Endothelial cell (in vitro differentiated cells): ENCODE measurements around the gene UNC13C. TPM values are rescaled to one million over a fixed set of nuclear protein-coding genes. Genes with fewer than 3 reads are reported as not detected.

Experiments used
- DNase-seq: peaks from one replicate; pipeline ENCODE4 v3.0.0; 2021; ENCODE audit warnings: low spot score
- H3K27ac Mint-ChIP-seq: one replicate; pipeline ENCODE4 v1.8.0; 2021; ENCODE audit warnings: mixed read lengths, inconsistent platforms; ENCODE audit not compliant: unreplicated experiment
- H3K27me3 Mint-ChIP-seq: one replicate; pipeline ENCODE4 v1.8.0; 2021; ENCODE audit warnings: mild to moderate bottlenecking, moderate library complexity, mixed read lengths, inconsistent platforms; ENCODE audit not compliant: unreplicated experiment
- H3K36me3 Mint-ChIP-seq: one replicate; pipeline ENCODE4 v1.8.0; 2021; ENCODE audit warnings: mild to moderate bottlenecking, low read depth, mixed read lengths, inconsistent platforms; ENCODE audit not compliant: unreplicated experiment
- H3K4me1 Mint-ChIP-seq: one replicate; pipeline ENCODE4 v1.8.0; 2021; ENCODE audit warnings: mild to moderate bottlenecking, mixed read lengths, inconsistent platforms; ENCODE audit not compliant: unreplicated experiment
- H3K4me3 Mint-ChIP-seq: one replicate; pipeline ENCODE4 v1.8.0; 2021; ENCODE audit warnings: mild to moderate bottlenecking, mixed read lengths, inconsistent platforms; ENCODE audit not compliant: unreplicated experiment
- H3K9me3 Mint-ChIP-seq: one replicate; pipeline ENCODE4 v1.8.0; 2021; ENCODE audit warnings: mixed read lengths, inconsistent platforms; ENCODE audit not compliant: unreplicated experiment
- total RNA-seq: library from RNA; stranded (reverse); fragmentation: NEBNext Ultra II Directional; extraction: Animal tissue kit (Norgen Biotek cat#: 25700); gene quantifications from one replicate; pipeline ENCODE4 v1.2.1, GENCODE V29; 2021; ENCODE audit not compliant: unreplicated experiment
- TF ChIP-seq, protein P1 (sequence below): fragments of 200-600 bp; sonication (generic); IDR thresholded peaks from one replicate; pipeline ENCODE4 v1.5.0; 2021; ENCODE audit warnings: antibody characterized with exemption; ENCODE audit not compliant: unreplicated experiment

UNC13C gene
- total RNA-seq, 1 donor from 2014 or later = 0.08 TPM

DNA sequence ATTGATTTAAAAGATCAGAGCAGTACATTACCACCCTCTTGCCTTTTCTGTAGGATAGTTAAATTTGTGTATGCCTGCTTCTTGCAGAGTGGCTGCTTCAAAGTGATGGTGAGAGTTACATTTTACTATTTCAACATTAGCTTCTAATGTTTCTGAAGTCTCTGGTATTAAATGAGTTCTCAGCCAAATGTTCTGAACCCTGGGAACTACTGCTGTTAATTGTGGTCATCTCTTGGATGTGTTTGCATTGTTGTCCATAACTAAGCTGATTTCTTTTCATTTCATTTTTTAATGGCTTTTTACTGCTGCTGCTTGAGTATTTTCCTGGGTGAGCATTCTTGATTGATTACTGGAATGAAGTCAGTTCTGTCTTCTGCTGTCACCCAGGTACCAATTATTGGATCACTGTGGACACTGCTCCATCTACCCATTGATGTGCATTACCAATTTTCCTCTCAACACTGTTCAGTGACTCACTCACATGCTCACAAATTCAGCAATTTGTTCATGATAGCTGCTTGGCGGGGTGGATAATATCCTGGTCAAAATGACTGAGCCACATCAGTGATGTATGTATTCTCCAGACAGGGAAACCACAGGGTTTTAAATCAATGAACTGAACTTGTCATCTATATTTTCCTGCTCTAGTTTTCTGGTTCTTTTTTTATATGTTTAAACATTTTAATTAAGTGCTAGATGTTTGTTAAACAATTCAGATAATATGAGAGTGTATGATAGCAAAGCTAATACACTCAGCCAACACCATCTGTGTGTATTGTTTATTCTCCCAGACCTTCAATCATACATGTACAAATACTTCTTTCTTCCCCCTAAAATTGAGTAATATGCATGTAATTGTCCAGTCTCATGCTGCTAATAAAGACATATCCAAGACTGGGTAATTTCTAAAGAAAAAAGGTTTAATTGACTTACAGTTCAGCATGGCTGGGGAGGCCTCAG lies 630.9 kb downstream of the UNC13C start:
- TF ChIP-seq, protein P1, sequence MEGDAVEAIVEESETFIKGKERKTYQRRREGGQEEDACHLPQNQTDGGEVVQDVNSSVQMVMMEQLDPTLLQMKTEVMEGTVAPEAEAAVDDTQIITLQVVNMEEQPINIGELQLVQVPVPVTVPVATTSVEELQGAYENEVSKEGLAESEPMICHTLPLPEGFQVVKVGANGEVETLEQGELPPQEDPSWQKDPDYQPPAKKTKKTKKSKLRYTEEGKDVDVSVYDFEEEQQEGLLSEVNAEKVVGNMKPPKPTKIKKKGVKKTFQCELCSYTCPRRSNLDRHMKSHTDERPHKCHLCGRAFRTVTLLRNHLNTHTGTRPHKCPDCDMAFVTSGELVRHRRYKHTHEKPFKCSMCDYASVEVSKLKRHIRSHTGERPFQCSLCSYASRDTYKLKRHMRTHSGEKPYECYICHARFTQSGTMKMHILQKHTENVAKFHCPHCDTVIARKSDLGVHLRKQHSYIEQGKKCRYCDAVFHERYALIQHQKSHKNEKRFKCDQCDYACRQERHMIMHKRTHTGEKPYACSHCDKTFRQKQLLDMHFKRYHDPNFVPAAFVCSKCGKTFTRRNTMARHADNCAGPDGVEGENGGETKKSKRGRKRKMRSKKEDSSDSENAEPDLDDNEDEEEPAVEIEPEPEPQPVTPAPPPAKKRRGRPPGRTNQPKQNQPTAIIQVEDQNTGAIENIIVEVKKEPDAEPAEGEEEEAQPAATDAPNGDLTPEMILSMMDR = no peak
- H3K4me3 Mint-ChIP-seq = no peak overlapping the region
- no peak for DNase-seq
- no peaks in the 10 kb centered on the region for H3K4me1 Mint-ChIP-seq
- H3K9me3 Mint-ChIP-seq = peaks cover 16% of the 10 kb centered on the region
- no peak overlapping the region for H3K27ac Mint-ChIP-seq
- H3K36me3 Mint-ChIP-seq = no peaks in the 10 kb centered on the region
- no peaks in the 10 kb centered on the region for H3K27me3 Mint-ChIP-seq

DNA sequence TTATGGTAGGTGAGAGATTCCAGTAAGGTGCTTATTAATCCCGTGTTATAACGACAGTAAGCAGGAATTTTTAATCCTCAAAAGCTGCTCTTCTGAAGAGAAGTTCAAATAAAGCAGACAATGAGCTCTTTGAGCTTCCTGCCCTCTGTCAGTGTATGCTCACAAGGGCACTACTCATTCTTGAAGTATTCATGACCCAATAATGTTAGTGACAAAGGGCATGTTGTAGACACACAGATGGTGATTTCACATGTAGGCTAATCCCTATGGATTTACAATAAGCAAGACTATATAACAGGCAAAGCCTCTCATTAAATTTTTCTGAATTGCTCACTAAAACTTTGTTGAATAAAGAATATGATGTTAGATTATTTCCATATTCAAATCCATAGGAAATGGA lies 639.9 kb downstream of the UNC13C start:
- Mint-ChIP-seq H3K27ac (no peak overlapping the region), H3K36me3 (no peaks in the 10 kb centered on the region), H3K4me1 (no peaks in the 10 kb centered on the region), H3K4me3 (no peak overlapping the region), H3K27me3 (no peaks in the 10 kb centered on the region), H3K9me3 (no peaks in the 10 kb centered on the region)
- DNase-seq = no peak
- TF ChIP-seq, protein P1 = no peak

DNA sequence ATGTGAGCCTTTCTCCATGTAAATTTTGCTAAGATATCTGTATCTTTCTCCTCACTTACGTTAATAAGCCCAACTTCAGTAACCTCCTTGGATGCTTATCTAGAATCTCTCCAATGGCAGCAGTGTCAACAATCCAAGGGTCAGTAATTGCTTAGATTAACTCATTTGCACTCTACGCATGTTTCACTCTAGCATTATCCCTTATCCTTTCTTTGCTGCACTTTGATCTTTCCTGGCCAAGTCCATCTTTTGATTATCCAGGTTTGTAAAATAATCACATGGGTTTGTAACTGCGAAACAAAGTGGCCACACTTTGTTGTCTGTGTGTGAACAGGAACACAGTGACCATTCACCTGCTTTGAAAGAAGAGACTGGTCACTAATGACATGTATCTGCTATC lies 640.9 kb downstream of the UNC13C start:
- TF ChIP-seq, protein P1 = no peak
- Mint-ChIP-seq H3K9me3 (no peaks in the 10 kb centered on the region), H3K27ac (no peak overlapping the region), H3K36me3 (no peaks in the 10 kb centered on the region), H3K4me3 (no peak overlapping the region), H3K4me1 (no peaks in the 10 kb centered on the region), H3K27me3 (no peaks in the 10 kb centered on the region)
- DNase-seq = no peak

DNA sequence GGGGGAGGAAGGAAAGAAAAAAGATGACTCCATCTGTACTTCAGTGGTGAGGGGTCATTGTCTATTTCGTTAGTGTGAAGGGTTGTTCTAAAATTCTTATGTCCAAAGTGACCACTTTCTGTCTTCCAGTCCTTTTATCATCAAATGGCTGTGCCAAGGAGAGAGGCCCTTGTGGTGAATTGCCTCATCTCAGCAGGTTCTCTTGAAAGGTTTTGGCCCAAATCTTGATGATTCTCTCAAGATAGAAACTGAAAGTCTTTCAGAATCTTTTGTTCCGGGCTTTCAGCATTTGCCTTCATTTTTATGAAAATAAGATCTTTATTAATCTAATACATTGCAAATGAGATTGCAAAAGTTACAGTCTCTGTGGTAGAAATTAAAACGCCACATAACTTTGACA lies 642.7 kb downstream of the UNC13C start:
- H3K9me3 Mint-ChIP-seq = no peaks in the 10 kb centered on the region
- H3K4me3 Mint-ChIP-seq = no peak overlapping the region
- H3K27ac Mint-ChIP-seq = no peak overlapping the region
- no peak for DNase-seq
- TF ChIP-seq, protein P1 = no peak
- no peaks in the 10 kb centered on the region for H3K36me3 Mint-ChIP-seq
- H3K27me3 Mint-ChIP-seq = no peaks in the 10 kb centered on the region
- H3K4me1 Mint-ChIP-seq = no peaks in the 10 kb centered on the region

DNA sequence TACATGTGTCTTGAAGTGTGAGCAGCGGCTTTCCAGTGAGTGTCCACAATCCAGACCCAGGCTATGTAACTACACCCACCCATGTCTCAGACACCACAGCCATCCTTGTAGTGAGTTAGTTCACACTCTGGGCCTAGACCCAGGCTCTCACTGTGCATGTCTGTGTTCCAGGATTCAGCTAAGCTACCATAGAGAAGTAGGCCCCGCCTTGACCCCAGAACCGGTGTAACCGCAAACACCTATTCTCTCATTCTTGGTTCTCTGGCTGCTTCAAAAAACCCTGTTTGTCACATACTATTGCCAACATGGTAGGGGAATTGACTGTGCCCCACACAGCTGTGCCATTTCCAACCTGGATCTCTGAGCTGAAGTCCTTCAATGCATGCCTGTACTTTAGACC lies 657.9 kb downstream of the UNC13C start:
- TF ChIP-seq, protein P1 = no peak
- Mint-ChIP-seq H3K9me3 (no peaks in the 10 kb centered on the region), H3K36me3 (no peaks in the 10 kb centered on the region), H3K4me3 (no peak overlapping the region), H3K4me1 (no peaks in the 10 kb centered on the region), H3K27ac (no peak overlapping the region), H3K27me3 (no peaks in the 10 kb centered on the region)
- no peak for DNase-seq
